HuH-7.5 (cell line): ENCODE results near the gene LETM1.

ENCODE experiments used
- DNase-seq: peaks from one replicate; pipeline ENCODE4 v3.0.0; 2011; ENCODE audit warnings: low spot score

LETM1 gene

DNA sequence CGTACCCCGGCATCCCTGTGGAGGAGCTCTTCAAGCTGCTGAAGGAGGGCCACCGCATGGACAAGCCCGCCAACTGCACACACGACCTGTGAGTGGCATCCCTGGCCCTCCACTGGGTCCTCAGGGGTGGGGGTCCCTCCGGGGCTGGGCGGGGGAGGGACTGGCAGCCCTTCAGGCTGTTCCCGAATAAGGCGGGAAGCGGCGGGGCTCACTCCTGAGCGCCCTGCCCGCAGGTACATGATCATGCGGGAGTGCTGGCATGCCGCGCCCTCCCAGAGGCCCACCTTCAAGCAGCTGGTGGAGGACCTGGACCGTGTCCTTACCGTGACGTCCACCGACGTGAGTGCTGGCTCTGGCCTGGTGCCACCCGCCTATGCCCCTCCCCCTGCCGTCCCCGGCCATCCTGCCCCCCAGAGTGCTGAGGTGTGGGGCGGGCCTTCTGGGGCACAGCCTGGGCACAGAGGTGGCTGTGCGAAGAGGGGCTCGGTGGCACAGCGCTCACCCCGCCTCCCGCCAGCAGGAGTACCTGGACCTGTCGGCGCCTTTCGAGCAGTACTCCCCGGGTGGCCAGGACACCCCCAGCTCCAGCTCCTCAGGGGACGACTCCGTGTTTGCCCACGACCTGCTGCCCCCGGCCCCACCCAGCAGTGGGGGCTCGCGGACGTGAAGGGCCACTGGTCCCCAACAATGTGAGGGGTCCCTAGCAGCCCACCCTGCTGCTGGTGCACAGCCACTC, 49.2 kb downstream of the LETM1 start:
- no peak for DNase-seq

DNA sequence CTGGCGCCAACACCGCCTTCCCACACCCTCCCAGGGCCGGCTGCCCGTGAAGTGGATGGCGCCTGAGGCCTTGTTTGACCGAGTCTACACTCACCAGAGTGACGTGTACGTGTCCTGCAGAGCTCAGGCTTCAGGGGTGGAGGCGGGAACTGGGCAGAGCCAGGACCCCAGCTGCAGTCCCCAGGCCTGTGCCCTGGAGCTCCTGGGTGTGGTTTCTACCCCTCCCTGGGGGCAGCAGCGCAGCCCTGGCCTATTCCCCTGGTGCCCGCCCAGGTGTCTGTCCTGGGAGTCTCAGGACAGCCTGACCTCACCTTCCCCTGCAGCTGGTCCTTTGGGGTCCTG, 49.8 kb downstream of the LETM1 start:
- DNase-seq: no peak

DNA sequence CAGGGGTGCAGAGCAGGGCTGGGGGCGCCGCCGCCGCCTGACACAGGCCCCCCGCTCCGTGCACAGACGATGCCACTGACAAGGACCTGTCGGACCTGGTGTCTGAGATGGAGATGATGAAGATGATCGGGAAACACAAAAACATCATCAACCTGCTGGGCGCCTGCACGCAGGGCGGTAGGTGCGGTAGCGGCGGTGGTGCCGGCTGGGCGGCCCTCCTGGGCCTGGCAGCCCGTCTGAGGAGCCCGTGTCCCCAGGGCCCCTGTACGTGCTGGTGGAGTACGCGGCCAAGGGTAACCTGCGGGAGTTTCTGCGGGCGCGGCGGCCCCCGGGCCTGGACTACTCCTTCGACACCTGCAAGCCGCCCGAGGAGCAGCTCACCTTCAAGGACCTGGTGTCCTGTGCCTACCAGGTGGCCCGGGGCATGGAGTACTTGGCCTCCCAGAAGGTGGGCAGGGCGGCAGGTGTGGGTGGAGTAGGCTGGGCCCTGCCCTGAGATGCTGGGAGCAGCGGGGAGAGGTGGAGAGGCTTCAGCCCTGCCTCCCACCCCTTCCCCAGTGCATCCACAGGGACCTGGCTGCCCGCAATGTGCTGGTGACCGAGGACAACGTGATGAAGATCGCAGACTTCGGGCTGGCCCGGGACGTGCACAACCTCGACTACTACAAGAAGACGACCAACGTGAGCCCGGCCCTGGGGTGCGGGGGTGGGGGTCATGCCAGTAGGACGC, 50.3 kb downstream of the LETM1 start:
- DNase-seq: no peak

DNA sequence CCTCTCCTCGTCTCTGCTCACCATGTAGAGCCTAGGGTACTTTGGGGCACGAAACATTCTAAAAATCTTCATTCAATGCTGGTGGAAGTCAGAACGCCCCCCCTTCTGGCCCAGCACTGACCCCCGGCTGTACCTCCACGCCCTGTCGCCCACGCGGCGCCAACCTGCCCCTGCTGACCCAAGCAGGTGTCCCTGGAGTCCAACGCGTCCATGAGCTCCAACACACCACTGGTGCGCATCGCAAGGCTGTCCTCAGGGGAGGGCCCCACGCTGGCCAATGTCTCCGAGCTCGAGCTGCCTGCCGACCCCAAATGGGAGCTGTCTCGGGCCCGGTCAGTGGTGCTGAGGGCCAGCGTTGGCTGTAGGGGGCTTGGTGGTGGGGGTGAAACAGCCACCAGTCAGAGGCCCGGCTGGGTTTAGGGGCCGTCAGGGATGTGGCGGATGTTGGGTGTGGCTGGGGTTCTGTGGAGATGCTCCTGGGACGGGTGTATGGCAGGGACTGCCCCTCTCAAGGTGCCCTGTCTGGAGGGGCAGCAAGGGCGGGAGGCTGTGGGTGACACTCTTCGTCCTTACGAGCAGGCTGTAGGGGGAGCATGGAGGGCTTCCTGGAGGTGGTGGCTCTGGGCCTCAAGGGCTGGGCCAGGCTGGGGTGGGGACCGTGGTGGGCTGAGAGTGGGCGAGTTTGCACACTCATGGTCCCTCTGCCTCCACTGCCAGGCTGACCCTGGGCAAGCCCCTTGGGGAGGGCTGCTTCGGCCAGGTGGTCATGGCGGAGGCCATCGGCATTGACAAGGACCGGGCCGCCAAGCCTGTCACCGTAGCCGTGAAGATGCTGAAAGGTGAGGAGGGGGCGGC, 51.1 kb downstream of the LETM1 start:
- no peak for DNase-seq

DNA sequence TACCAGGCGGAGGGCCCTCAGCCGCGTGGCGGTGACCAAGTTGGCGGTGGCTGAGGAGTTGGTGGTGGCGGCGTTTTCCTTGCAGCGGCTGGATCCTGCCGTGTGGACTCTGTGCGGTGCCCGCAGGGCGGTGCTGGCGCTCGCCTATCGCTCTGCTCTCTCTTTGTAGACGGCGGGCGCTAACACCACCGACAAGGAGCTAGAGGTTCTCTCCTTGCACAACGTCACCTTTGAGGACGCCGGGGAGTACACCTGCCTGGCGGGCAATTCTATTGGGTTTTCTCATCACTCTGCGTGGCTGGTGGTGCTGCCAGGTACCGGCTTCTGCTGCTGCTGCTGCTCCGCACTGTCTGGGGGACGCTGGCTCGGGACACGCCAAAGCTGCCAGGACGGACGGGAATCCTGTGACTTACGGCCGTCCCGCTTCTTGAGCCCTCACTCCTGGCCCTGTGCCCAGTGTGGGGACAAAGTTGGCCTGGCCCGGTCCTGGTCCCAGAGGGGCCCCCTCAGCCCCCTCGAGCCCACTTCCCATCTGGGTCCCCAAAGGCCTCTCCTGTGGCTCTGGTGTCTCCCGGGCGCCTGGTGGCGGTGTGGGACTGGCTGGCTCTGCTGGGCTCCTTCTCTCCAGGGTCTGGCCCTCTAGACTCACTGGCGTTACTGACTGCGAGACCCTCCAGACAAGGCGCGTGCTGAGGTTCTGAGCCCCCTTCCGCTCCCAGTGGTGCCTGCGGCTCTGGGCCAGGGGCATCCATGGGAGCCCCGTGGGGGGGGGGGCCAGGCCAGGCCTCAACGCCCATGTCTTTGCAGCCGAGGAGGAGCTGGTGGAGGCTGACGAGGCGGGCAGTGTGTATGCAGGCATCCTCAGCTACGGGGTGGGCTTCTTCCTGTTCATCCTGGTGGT, 52.2 kb downstream of the LETM1 start:
- DNase-seq: no peak

DNA sequence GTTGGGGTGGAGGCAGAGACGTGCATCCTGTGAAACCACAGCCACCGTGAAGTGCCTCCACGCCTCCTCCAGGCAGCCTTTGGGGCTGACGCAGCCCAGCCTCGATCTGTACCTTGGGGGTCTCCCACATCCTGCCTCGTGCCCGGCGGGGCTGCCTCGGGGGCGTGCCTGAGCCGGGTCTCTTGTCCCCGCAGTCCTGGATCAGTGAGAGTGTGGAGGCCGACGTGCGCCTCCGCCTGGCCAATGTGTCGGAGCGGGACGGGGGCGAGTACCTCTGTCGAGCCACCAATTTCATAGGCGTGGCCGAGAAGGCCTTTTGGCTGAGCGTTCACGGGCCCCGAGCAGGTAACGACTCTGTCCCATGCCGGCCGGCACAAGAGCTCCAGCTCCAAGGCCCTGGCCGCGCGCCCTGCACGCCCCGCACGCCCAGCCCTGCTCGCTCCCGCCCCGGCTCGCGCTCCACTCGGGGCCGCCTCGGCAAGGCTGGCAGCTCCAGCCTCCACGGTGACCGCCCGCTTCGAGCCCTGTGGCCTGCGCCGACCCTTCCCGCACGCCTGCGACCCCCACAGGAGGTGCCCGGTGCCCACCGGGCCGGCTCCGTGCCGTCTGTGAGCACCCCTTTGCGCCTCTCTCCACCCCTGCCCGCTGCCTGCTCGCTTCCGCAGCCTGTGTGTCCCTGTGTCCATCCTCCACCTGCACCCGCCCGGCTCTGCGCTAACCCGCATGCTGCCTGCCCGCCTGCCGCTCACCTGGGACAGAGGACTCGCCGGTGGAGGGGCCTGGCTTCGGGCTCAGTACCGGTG, 53.0 kb downstream of the LETM1 start:
- no peak for DNase-seq

DNA sequence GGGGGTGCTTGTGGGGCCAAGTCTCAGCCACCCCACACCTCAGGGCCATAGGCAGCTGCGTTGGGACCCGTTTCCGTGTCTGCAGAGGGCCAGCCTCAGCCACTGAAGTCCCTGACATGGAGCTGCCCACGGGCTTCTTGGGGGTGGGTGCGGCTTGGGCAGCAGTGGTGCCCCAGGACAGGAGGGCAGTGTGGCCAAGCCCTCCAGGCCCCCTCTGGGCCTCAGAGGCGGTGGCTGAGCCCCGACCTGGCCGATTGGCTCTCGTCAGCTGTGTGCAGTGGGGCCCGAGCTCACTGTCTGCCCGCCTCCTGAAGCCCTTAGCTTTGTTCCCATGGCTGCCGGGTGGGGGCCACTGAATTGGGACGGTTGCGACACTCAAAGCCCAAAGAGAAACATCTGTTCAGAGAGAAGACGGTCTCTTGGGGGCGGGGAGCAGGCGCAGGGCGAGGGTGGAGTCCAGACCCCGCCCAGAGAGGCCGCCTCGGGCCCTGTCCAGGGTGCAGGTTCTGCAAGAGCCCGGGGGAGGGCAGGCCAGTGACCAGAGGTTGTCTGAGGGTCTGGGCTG, 53.7 kb downstream of the LETM1 start:
- DNase-seq: peak; percentile 79

DNA sequence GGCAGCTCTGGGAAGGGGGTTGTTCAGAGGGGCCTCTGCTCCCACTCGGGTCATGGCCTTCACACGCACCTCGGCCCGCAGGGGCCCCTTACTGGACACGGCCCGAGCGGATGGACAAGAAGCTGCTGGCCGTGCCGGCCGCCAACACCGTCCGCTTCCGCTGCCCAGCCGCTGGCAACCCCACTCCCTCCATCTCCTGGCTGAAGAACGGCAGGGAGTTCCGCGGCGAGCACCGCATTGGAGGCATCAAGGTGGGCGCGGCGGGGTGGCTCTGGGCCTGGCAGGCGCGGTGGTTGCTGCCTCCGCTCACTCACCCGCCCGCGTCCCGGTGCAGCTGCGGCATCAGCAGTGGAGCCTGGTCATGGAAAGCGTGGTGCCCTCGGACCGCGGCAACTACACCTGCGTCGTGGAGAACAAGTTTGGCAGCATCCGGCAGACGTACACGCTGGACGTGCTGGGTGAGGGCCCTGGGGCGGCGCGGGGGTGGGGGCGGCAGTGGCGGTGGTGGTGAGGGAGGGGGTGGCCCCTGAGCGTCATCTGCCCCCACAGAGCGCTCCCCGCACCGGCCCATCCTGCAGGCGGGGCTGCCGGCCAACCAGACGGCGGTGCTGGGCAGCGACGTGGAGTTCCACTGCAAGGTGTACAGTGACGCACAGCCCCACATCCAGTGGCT, 54.5 kb downstream of the LETM1 start:
- DNase-seq: no peak

DNA sequence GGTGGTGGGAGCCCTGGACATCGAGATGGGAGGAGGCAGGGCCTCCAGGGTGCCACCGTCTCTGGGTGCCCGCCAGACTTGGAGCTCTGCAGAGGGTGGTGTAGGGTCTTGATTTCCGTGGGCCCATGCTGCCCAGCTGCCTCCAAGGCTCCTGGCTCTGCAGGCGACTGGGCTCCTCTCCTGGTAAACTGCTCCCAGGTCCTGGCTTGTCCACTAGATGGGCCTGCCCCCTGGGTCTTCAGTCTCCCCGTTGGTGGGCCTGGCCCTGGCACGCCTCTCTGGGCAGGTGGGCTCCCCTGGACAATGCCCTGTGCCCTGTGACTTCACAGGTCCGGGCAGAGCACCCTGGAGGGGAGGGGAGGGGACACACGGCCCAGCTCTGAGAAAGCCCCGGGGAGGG, 55.2 kb downstream of the LETM1 start:
- DNase-seq: no peak

DNA sequence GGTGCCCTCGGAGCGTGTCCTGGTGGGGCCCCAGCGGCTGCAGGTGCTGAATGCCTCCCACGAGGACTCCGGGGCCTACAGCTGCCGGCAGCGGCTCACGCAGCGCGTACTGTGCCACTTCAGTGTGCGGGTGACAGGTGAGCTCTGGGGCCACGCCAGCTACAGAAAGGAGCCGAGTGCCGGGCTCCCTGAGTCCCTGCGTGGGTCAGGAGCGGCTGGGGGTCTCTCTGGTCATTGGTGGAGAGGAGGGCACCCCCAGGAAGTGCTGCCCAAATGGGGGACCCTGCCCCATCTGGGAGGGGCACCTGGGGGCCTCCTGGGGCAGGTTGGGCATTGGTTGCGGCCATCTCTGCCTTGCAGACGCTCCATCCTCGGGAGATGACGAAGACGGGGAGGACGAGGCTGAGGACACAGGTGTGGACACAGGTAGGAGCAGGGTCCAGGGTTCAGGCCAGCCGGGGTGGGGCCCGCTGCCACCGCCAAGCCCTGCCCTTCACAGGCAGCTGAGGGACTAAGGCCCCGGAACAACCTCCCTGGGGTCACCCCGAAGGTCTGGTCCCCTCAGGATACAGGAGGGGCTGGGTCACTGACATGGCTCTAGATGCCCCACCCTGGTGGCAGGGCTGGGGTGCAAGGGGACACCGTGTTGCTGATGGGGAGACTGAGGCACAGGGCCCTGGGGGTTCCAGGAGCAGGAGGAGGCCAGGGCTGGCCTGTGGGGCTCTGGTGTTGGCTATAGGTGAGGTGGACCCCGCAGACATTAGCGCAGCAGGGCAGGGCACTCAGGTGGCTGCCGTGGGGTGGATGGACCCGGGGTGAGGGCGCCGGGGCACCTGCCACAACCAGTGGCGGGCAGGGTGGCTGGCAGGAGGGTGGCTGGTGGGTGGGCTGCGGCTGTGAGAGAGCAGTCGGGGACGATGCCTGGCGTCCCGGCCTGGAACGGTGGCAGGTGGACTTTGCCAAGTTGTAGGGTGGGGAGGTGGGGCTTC, 56.3 kb downstream of the LETM1 start:
- no peak for DNase-seq

DNA sequence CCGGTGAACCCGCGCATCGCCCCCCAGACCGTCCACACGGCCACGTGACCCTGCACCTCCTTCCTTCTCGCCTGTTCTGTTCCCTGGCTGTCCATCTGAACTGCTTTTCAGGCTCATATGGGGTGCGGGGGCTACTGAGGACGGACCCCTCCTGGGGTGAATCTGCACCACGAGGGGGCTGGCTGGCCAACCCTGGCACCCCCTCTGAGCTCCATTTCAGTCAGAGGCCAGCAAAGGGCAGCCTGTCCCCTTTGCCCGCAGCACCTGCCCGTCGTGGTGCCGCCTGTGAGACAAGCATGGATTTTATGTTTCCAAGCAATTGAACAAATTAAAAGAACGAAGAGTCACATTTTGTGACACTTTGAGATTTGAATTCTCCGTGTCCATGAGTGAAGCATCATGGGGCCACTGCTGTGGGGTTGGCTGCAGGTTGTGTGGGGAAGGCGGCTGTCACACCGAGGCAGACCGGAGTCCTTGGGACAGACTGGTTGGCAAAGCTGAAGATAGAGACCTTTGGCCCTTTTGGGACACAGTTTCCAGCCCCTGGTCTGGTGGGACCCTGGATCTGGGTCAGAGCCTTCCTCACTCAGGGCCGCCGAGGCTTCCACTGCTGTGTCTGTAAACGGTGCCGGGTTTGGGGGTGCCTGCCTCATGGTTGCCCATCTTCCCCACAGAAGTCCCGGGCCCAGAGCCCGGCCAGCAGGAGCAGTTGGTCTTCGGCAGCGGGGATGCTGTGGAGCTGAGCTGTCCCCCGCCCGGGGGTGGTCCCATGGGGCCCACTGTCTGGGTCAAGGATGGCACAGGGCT, 57.2 kb downstream of the LETM1 start:
- DNase-seq: no peak

DNA sequence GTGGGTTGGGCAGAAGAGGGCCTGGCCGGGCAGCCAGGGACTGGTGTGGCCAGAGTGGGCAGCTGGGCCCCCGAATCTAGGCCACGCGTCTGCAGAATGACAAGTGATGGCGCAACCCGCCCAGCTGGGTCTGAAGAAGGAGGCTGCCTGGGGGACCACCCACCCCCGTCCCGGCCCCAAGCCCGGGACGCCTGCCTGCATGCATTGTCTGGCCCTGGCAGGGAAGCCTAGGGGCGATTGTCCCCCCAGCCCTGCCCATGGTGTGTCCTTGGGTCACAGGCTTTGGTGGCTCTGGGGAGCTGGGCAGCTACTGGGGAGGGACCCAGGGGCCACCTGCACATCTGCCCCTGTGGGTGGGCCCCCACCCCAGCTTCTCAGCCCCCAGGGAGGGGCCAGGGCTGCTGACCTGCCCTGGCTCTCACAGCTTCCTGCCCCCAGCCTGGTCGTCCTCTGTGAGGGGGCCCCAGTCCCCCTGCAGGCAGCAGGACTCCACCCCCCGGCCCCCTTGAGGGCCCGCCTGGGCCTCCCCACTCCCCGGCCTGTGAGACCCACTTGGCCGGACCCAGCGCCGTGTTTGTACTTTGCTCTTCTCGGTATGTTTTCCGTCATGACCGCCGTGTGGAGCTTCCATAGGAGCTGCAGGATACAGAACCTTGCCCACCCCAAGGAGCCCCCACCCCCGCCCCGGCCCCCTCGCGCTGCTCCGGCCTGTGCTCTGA, 57.9 kb downstream of the LETM1 start:
- no peak for DNase-seq

DNA sequence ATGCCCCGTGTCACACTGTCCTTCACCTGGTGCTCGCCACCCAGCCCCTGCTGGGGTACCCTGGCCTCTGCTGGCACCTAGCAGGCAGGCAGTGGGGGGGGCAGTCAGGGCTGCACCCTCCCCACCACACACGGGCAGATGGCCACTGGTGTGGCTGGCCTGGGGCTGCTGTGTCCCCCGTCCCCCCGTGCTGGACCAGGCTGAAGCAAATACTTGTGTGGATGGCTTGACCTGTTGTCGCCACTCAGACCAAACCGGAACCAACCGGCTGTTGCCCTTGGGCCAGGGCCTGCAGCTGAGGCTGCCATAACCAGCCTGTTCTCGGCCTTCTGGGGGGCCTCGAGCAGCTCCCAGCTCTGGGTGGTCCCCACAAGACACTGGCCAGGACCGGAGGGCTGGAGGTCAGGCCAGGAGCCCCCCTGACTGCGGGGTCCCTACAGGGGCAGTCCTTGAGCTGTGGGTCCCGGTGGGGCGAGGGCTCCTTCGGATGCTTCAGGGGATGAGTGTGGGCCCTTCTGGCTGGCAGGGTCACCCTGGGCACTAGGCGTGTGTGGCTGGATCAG, 58.6 kb downstream of the LETM1 start:
- DNase-seq: no peak

DNA sequence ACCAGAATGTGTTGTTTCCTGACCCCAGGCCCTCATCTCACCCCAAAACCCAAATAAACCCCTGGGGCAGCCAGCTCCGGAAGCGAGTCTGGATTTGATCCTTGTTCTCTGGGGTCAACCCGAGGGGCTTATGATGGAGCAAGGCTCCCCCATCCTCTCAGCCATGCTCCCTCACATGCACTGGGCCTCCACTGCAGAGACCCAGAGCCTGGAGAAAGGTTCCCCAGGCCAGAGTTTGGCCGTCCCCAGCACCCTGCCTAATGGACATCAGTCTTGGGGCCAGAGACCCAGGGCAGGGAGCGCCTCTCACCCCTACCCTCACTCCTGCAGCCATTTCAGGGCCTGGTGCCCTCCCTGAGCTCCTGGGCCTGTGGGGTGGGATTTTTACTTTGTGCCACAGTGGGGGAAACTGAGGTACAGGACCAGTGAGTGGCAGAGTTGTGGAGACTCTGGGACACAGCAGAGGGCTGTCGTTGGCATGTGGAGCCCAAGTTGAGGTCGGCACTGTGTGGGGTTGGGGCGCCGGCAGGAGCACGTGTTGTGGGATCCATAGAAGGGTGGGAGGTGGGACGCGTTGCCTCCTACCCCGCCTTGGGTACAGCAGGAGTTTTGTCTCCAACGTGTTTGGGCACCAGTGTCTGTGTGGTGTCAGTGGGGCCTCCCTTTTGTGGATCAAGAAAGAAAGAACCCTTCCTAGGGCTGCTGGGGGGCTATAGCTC, 59.3 kb downstream of the LETM1 start:
- DNase-seq: no peak

DNA sequence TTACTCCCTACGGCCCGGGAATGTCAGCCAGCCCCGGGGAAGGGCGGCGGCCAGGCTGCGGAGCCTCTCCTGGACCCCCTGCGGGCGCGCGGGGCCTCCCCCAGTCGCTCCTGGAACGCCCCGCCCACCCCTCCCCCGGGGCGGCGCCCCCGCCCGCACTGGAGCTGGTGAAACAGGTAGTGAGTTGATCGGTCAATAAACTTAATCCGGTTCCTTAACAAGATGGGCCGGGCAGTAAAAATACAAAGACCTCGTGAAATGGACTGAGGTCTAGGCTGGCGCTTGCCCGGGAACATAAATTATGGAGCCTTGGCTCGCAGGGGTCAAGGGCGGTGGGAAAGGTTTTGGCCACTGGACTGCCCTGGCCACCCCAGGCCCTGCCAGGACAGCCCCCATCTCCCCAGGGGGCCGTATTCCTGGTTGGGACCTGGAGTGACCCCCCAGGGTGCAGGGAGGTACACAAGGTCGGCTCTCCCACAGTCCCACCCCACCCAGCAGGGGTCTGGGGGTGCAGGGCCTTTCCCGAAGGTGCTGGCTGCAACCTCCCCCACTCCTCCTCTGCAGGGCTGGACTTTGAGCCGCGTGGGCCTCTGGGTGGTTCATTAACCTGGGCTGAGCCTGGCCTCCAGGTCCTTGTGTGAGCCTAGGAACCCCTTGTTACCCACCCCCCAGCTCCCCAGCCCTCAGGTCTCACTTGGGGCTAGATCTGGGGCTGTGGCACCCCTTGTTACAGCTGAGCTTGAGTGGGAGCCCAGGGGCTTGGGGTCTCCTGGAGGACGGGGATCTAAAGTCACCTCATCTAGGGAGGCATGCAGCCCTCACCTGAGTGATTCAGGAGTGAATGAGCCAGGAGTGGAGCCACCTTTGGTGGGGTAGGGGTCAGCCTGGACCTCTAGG, 60.4 kb downstream of the LETM1 start:
- DNase-seq: peak; percentile 99
